GM12864 (cell line): ENCODE measurements around the gene B4GAT1.

Experiments used
- DNase-seq: peaks from one replicate; pipeline ENCODE4 v3.0.0-alpha.2; 2011; ENCODE audit warnings: low read depth
- H3K4me3 ChIP-seq: 2 replicates; pipeline ENCODE4 v1.5.1; 2011; ENCODE audit warnings: mild to moderate bottlenecking, low read depth, low read length, control low read depth
- CTCF ChIP-seq: IDR thresholded peaks from 2 replicates; pipeline ENCODE4 v1.5.1; 2011; ENCODE audit warnings: low read depth, mild to moderate bottlenecking, moderate library complexity, low read length, control low read depth, inconsistent platforms; ENCODE audit errors: missing control alignments

The B4GAT1 gene

GRCh38 chr11:66333896-66334604 lies 13.4 kb downstream of the B4GAT1 start:
- H3K4me3 ChIP-seq = no peak overlapping the region
- TF ChIP-seq CTCF = no peak

GRCh38 chr11:66333220-66333877 lies 14.1 kb downstream of the B4GAT1 start:
- H3K4me3 ChIP-seq = no peak overlapping the region
- DNase-seq = no peak
- no peak for TF ChIP-seq CTCF

More at GRCh38 chr11:66333896-66334604, 13.4 kb downstream of the B4GAT1 start:
- no peak for DNase-seq

- TF ChIP-seq CTCF = no peak
- no peak overlapping the region for H3K4me3 ChIP-seq
- no peak for DNase-seq
These were observed 14.8 kb downstream of the B4GAT1 start for GRCh38 chr11:66332371-66333219.

GRCh38 chr11:66331542-66332370 lies 15.7 kb downstream of the B4GAT1 start:
- TF ChIP-seq CTCF = no peak
- no peak for DNase-seq
- H3K4me3 ChIP-seq = no peak overlapping the region

- no peak for DNase-seq
- TF ChIP-seq CTCF = no peak
- no peak overlapping the region for H3K4me3 ChIP-seq
These were observed 16.5 kb downstream of the B4GAT1 start for GRCh38 chr11:66330931-66331330.

- no peak overlapping the region for H3K4me3 ChIP-seq
- no peak for DNase-seq
- no peak for TF ChIP-seq CTCF
These were observed 18.2 kb downstream of the B4GAT1 start for GRCh38 chr11:66329165-66329673.
